ENCODE results near the gene STARD3NL.

STARD3NL gene

GRCh38 chr7:38185395-38186307, 7.6 kb downstream of the STARD3NL start:
- DNase-seq (ENCODE audit: low spot score): no peak

GRCh38 chr7:38186593-38187314, 8.7 kb downstream of the STARD3NL start:
- DNase-seq (ENCODE audit: low spot score): no peak

- DNase-seq (ENCODE audit: low spot score): no peak
Measured at GRCh38 chr7:38187794-38188440, 9.9 kb downstream of the STARD3NL start.

GRCh38 chr7:38189231-38189938, 11.3 kb downstream of the STARD3NL start:
- DNase-seq (ENCODE audit: low spot score): no peak

GRCh38 chr7:38190011-38190410, 12.0 kb downstream of the STARD3NL start:
- no peak for DNase-seq (ENCODE audit: low spot score)

GRCh38 chr7:38191791-38192190, 13.7 kb downstream of the STARD3NL start:
- DNase-seq (ENCODE audit: low spot score): no peak

GRCh38 chr7:38192327-38192726, 14.3 kb downstream of the STARD3NL start:
- no peak for DNase-seq (ENCODE audit: low spot score)

- DNase-seq (ENCODE audit: low spot score): no peak
Measured at GRCh38 chr7:38195804-38196595, 18.0 kb downstream of the STARD3NL start.

GRCh38 chr7:38198366-38198765, 20.3 kb downstream of the STARD3NL start:
- DNase-seq (ENCODE audit: low spot score): no peak

GRCh38 chr7:38199154-38199553, 21.1 kb downstream of the STARD3NL start:
- DNase-seq (ENCODE audit: low spot score): no peak

- no peak for DNase-seq (ENCODE audit: low spot score)
Measured at GRCh38 chr7:38199782-38200181, 21.7 kb downstream of the STARD3NL start.

- no peak for DNase-seq (ENCODE audit: low spot score)
Measured at GRCh38 chr7:38206071-38206470, 28.0 kb downstream of the STARD3NL start.

- no peak for DNase-seq (ENCODE audit: low spot score)
Measured at GRCh38 chr7:38207843-38208242, 29.8 kb downstream of the STARD3NL start.

GRCh38 chr7:38211486-38211885, 33.4 kb downstream of the STARD3NL start:
- DNase-seq (ENCODE audit: low spot score): no peak

- DNase-seq (ENCODE audit: low spot score): no peak
Measured at GRCh38 chr7:38211940-38212339, 33.9 kb downstream of the STARD3NL start.

GRCh38 chr7:38215115-38215514, 37.1 kb downstream of the STARD3NL start:
- no peak for DNase-seq (ENCODE audit: low spot score)

GRCh38 chr7:38215735-38216670, 38.0 kb downstream of the STARD3NL start:
- DNase-seq (ENCODE audit: low spot score): peak; percentile 88

GRCh38 chr7:38217672-38218071, 39.6 kb downstream of the STARD3NL start:
- no peak for DNase-seq (ENCODE audit: low spot score)

- peak; percentile 49 for DNase-seq (ENCODE audit: low spot score)
Measured at GRCh38 chr7:38220452-38220851, 42.4 kb downstream of the STARD3NL start.

- peak; percentile 67 for DNase-seq (ENCODE audit: low spot score)
Measured at GRCh38 chr7:38222481-38223096, 44.5 kb downstream of the STARD3NL start.

Measured in activated CD4-positive, alpha-beta T cell treated with anti-CD3 and anti-CD28 coated beads, Interleukin-2, Interleukin-4, amounts not matched to agents 100 ng/mL and 50 ng/mL, durations not matched to agents 16 hours and 8 hours (primary cell).